GM18499 (cell line): ENCODE results near the gene RPS6KA5.
"Not testable (repeated sequence)": the region's sequence is repeated elsewhere in the genome, so short reads cannot be mapped to it uniquely, and the experiment has no call there.

Experiments used
- ATAC-seq: cut with Tn5 transposase; IDR thresholded peaks from one replicate; pipeline ENCODE4 v1.9.1; 2021; ENCODE audit warnings: moderate number of reproducible peaks; ENCODE audit not compliant: insufficient read depth, unreplicated experiment

Gene RPS6KA5

GRCh38 chr14:90991690-90992443, 68.6 kb downstream of the RPS6KA5 start:
- ATAC-seq: no peak

- no peak for ATAC-seq
Measured at GRCh38 chr14:90990141-90990540, 70.3 kb downstream of the RPS6KA5 start.

- no peak for ATAC-seq
Measured at GRCh38 chr14:90987140-90987539, 73.3 kb downstream of the RPS6KA5 start.

- no peak for ATAC-seq
Measured at GRCh38 chr14:90986510-90986909, 73.9 kb downstream of the RPS6KA5 start.

GRCh38 chr14:90985601-90986242, 74.7 kb downstream of the RPS6KA5 start:
- no peak for ATAC-seq

GRCh38 chr14:90983560-90983959, 76.9 kb downstream of the RPS6KA5 start:
- ATAC-seq: no peak

- no peak for ATAC-seq
Measured at GRCh38 chr14:90981636-90982035, 78.8 kb downstream of the RPS6KA5 start.

GRCh38 chr14:90980636-90981035, 79.8 kb downstream of the RPS6KA5 start:
- ATAC-seq: not testable (repeated sequence)

- ATAC-seq: no peak
Measured at GRCh38 chr14:90979515-90979914, 80.9 kb downstream of the RPS6KA5 start.

GRCh38 chr14:90976101-90976500, 84.3 kb downstream of the RPS6KA5 start:
- ATAC-seq: no peak

- ATAC-seq: no peak
Measured at GRCh38 chr14:90971687-90972086, 88.8 kb downstream of the RPS6KA5 start.

- ATAC-seq: no peak
Measured at GRCh38 chr14:90970167-90970600, 90.3 kb downstream of the RPS6KA5 start.

GRCh38 chr14:90969531-90970166, 90.8 kb downstream of the RPS6KA5 start:
- ATAC-seq: no peak

- ATAC-seq: no peak
Measured at GRCh38 chr14:90968025-90968424, 92.4 kb downstream of the RPS6KA5 start.

GRCh38 chr14:90966493-90966892, 93.9 kb downstream of the RPS6KA5 start:
- no peak for ATAC-seq

GRCh38 chr14:90965765-90966164, 94.7 kb downstream of the RPS6KA5 start:
- ATAC-seq: no peak

GRCh38 chr14:90963343-90963742, 97.1 kb downstream of the RPS6KA5 start:
- ATAC-seq: no peak

- ATAC-seq: no peak
Measured at GRCh38 chr14:90962505-90963109, 97.8 kb downstream of the RPS6KA5 start.

GRCh38 chr14:90960818-90961217, 99.6 kb downstream of the RPS6KA5 start:
- ATAC-seq: no peak

GRCh38 chr14:90959344-90959743, 101.1 kb downstream of the RPS6KA5 start:
- ATAC-seq: no peak

GRCh38 chr14:90956273-90956672, 104.2 kb downstream of the RPS6KA5 start:
- ATAC-seq: no peak
